GM21390 (cell line): ENCODE measurements around the gene UBE4B.
"Not testable (repeated sequence)": the region's sequence is repeated elsewhere in the genome, so short reads cannot be mapped to it uniquely, and the experiment has no call there.

Source experiments
- ATAC-seq: cut with Tn5 transposase; IDR thresholded peaks from one replicate; pipeline ENCODE4 v1.9.1; 2021; ENCODE audit not compliant: unreplicated experiment

Gene UBE4B

GRCh38 chr1:10070206-10070605 is 37.4 kb downstream of the UBE4B start:
- no peak for ATAC-seq

- no peak for ATAC-seq
Measured at GRCh38 chr1:10071640-10072039, 38.9 kb downstream of the UBE4B start.

GRCh38 chr1:10073371-10073770 is 40.6 kb downstream of the UBE4B start:
- not testable (repeated sequence) for ATAC-seq

- ATAC-seq: peak; percentile 66
Measured at GRCh38 chr1:10074059-10074851, 41.5 kb downstream of the UBE4B start.

- no peak for ATAC-seq
Measured at GRCh38 chr1:10074852-10075730, 42.3 kb downstream of the UBE4B start.

- no peak for ATAC-seq
Measured at GRCh38 chr1:10075732-10076131, 43.0 kb downstream of the UBE4B start.

GRCh38 chr1:10078494-10078893 is 45.7 kb downstream of the UBE4B start:
- no peak for ATAC-seq

GRCh38 chr1:10080523-10080922 is 47.8 kb downstream of the UBE4B start:
- ATAC-seq: no peak

GRCh38 chr1:10082785-10083479 is 50.2 kb downstream of the UBE4B start:
- no peak for ATAC-seq

- no peak for ATAC-seq
Measured at GRCh38 chr1:10084045-10084444, 51.3 kb downstream of the UBE4B start.

- ATAC-seq: no peak
Measured at GRCh38 chr1:10085076-10085475, 52.3 kb downstream of the UBE4B start.

- no peak for ATAC-seq
Measured at GRCh38 chr1:10087210-10087609, 54.5 kb downstream of the UBE4B start.

- no peak for ATAC-seq
Measured at GRCh38 chr1:10101929-10102328, 69.2 kb downstream of the UBE4B start.

- ATAC-seq: no peak
Measured at GRCh38 chr1:10103193-10103592, 70.4 kb downstream of the UBE4B start.

GRCh38 chr1:10104834-10105233 is 72.1 kb downstream of the UBE4B start:
- no peak for ATAC-seq

- no peak for ATAC-seq
Measured at GRCh38 chr1:10105484-10105883, 72.7 kb downstream of the UBE4B start.

GRCh38 chr1:10106241-10106640 is 73.5 kb downstream of the UBE4B start:
- ATAC-seq: no peak

GRCh38 chr1:10106756-10107475 is 74.2 kb downstream of the UBE4B start:
- no peak for ATAC-seq

- ATAC-seq: not testable (repeated sequence)
Measured at GRCh38 chr1:10107476-10107847, 74.7 kb downstream of the UBE4B start.

- ATAC-seq: no peak
Measured at GRCh38 chr1:10108134-10108663, 75.4 kb downstream of the UBE4B start.
